OCI-LY1 (cell line): ENCODE results near the gene SH3BGRL2.
A peak's percentile ranks its signal among the peaks of the same experiment; 100 is the strongest.

Source experiments
- H2AFZ ChIP-seq: fragments of 200-600 bp; sonication (generic), shearing (Covaris generic); 2 replicates; pipeline ENCODE4 v1.6.0; 2014; ENCODE audit warnings: antibody characterized with exemption, mild to moderate bottlenecking, low read length
- H3F3A ChIP-seq: fragments of 200-600 bp; sonication (generic), shearing (Covaris generic); 2 replicates; pipeline ENCODE4 v1.6.0; 2014; ENCODE audit warnings: mild to moderate bottlenecking, antibody characterized with exemption, low read length, moderate library complexity; ENCODE audit not compliant: insufficient read depth
- H3K27ac ChIP-seq: fragments of 200-600 bp; sonication (generic); 2 replicates; pipeline ENCODE4 v1.5.1; 2014; ENCODE audit warnings: low read length, mixed run types, mild to moderate bottlenecking, low read depth; ENCODE audit not compliant: poor library complexity, severe bottlenecking
- H3K27me3 ChIP-seq: fragments of 200-600 bp; sonication (generic); 2 replicates; pipeline ENCODE4 v1.6.0; 2014; ENCODE audit warnings: antibody characterized with exemption, mild to moderate bottlenecking, low read length, moderate library complexity; ENCODE audit not compliant: insufficient read depth
- H3K36me3 ChIP-seq: fragments of 200-600 bp; sonication (generic); 2 replicates; pipeline ENCODE4 v1.6.1; 2014; ENCODE audit warnings: mild to moderate bottlenecking, antibody characterized with exemption, low read length, moderate library complexity, mixed read lengths; ENCODE audit not compliant: insufficient read depth
- H3K4me1 ChIP-seq: fragments of 200-600 bp; sonication (generic); 2 replicates; pipeline ENCODE4 v1.5.1; 2014; ENCODE audit warnings: mild to moderate bottlenecking, low read length, moderate library complexity; ENCODE audit not compliant: insufficient read depth, severe bottlenecking
- H3K4me2 ChIP-seq: fragments of 200-600 bp; sonication (generic), shearing (Covaris generic); 2 replicates; pipeline ENCODE4 v1.6.1; 2014; ENCODE audit warnings: low read length
- H3K4me3 ChIP-seq: fragments of 200-600 bp; sonication (generic); 2 replicates; pipeline ENCODE4 v1.5.1; 2014; ENCODE audit warnings: low read length, low read depth, mild to moderate bottlenecking, mixed read lengths; ENCODE audit not compliant: poor library complexity, severe bottlenecking
- H3K79me2 ChIP-seq: fragments of 200-600 bp; shearing (Covaris generic); 2 replicates; pipeline ENCODE4 v1.6.1; 2016; ENCODE audit warnings: mixed run types, low read length, mixed read lengths; ENCODE audit not compliant: insufficient read depth
- H3K9ac ChIP-seq: fragments of 200-600 bp; sonication (generic), shearing (Covaris generic); 2 replicates; pipeline ENCODE4 v1.6.1; 2014; ENCODE audit warnings: mild to moderate bottlenecking, low read length, mixed read lengths
- H3K9me2 ChIP-seq: fragments of 200-600 bp; sonication (generic), shearing (Covaris generic); 2 replicates; pipeline ENCODE4 v1.6.1; 2014; ENCODE audit warnings: low read depth, mild to moderate bottlenecking, low read length, mixed read lengths
- H3K9me3 ChIP-seq: fragments of 200-600 bp; shearing (Covaris generic); 2 replicates; pipeline ENCODE4 v1.6.1; 2014; ENCODE audit warnings: low read length, mixed read lengths
- H4K20me1 ChIP-seq: fragments of 200-600 bp; sonication (generic), shearing (Covaris generic); 2 replicates; pipeline ENCODE4 v1.6.0; 2016; ENCODE audit warnings: mild to moderate bottlenecking, low read length; ENCODE audit not compliant: insufficient read depth
- EZH2 ChIP-seq: fragments of 200-600 bp; sonication (generic), shearing (Covaris generic); IDR thresholded peaks from 2 replicates; pipeline ENCODE4 v1.8.0; 2017; ENCODE audit warnings: borderline replicate concordance, mixed run types, mild to moderate bottlenecking, antibody characterized with exemption, low read length, moderate library complexity, mixed read lengths
- TF ChIP-seq, protein P1 (sequence below): fragments of 200-600 bp; sonication (generic), shearing (Covaris generic); IDR thresholded peaks from 2 replicates; pipeline ENCODE4 v1.5.1; 2017; ENCODE audit warnings: mild to moderate bottlenecking, antibody characterized with exemption, low read length, moderate library complexity, mixed read lengths

The SH3BGRL2 gene

DNA sequence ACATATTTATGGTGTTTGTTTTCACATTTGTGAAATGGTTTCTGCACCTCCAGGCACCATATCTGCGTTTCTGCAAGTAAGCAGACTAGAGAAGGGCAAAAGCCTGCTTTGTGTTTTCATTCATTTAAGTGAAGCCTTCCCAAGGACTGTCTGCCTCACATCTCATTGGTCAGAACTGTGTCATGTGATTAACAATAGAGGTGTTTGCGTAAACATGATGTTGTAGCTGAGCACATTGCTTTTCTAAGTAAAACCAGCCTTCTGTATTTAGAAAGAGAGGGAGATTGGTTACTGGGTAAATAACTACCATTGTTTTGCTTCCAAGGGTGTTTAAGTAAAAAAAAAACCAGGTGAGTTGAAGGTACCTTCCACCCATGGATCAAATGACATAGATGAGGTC, 39.7 kb downstream of the SH3BGRL2 start:
- no peak overlapping the region for H3K9ac ChIP-seq
- no peak overlapping the region for H3K4me3 ChIP-seq
- no peak overlapping the region for H2AFZ ChIP-seq
- no peaks in the 10 kb centered on the region for H3K79me2 ChIP-seq
- no peaks in the 10 kb centered on the region for H4K20me1 ChIP-seq
- H3K9me3 ChIP-seq = no peaks in the 10 kb centered on the region
- TF ChIP-seq, protein P1, sequence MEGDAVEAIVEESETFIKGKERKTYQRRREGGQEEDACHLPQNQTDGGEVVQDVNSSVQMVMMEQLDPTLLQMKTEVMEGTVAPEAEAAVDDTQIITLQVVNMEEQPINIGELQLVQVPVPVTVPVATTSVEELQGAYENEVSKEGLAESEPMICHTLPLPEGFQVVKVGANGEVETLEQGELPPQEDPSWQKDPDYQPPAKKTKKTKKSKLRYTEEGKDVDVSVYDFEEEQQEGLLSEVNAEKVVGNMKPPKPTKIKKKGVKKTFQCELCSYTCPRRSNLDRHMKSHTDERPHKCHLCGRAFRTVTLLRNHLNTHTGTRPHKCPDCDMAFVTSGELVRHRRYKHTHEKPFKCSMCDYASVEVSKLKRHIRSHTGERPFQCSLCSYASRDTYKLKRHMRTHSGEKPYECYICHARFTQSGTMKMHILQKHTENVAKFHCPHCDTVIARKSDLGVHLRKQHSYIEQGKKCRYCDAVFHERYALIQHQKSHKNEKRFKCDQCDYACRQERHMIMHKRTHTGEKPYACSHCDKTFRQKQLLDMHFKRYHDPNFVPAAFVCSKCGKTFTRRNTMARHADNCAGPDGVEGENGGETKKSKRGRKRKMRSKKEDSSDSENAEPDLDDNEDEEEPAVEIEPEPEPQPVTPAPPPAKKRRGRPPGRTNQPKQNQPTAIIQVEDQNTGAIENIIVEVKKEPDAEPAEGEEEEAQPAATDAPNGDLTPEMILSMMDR = no peak
- TF ChIP-seq EZH2 = no peak
- H3K27me3 ChIP-seq = no peaks in the 10 kb centered on the region
- H3K27ac ChIP-seq = no peak overlapping the region
- no peaks in the 10 kb centered on the region for H3F3A ChIP-seq
- peaks cover 17% of the 10 kb centered on the region for H3K4me1 ChIP-seq
- H3K9me2 ChIP-seq = no peaks in the 10 kb centered on the region
- H3K36me3 ChIP-seq = no peaks in the 10 kb centered on the region
- H3K4me2 ChIP-seq = no peak overlapping the region

DNA sequence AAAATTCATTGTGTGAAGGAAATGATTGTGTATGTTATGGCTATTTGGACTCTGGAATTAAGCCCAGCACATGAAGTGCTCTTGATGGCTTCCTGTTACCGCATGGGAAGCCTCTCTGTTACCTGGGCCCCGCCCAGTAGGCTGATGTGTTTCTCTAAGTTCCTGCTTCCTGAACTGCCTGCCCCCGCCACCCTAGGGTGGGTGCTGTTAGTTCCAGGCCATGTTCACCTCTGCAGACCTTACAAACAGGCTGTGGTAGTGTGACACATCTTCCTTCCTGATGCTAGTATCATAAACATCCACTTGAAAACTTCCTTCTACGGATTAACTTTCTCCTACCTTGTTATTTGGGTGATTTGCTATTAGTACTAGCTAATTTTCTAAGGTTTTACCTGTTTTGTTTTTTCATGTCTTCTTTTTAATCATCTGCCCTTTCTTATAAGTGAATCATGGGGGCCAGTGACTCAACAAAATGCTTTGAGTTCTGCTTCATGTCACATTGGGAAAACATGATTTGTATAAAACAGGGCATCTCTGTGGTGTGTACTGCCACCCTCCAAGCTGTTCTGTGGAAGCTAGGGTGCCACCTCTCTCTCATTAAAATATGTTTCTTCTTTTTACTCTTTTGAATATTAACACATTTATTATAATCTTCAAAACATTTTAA, 40.6 kb downstream of the SH3BGRL2 start:
- Histone ChIP-seq H3K36me3 (no peaks in the 10 kb centered on the region), H3K79me2 (no peaks in the 10 kb centered on the region), H3K9me3 (no peaks in the 10 kb centered on the region), H3K27ac (peak overlapping the region; percentile 49), H3K27me3 (no peaks in the 10 kb centered on the region), H4K20me1 (no peaks in the 10 kb centered on the region), H3K4me1 (peaks cover 17% of the 10 kb centered on the region), H3K4me2 (no peak overlapping the region; the same call in 1 of the 2 replicates), H3F3A (no peaks in the 10 kb centered on the region), H3K9me2 (no peaks in the 10 kb centered on the region), H3K9ac (no peak overlapping the region), H2AFZ (peak overlapping the region; percentile 35; the same call in 1 of the 2 replicates), H3K4me3 (no peak overlapping the region)
- TF ChIP-seq, protein P1 = no peak
- TF ChIP-seq EZH2 = no peak

DNA sequence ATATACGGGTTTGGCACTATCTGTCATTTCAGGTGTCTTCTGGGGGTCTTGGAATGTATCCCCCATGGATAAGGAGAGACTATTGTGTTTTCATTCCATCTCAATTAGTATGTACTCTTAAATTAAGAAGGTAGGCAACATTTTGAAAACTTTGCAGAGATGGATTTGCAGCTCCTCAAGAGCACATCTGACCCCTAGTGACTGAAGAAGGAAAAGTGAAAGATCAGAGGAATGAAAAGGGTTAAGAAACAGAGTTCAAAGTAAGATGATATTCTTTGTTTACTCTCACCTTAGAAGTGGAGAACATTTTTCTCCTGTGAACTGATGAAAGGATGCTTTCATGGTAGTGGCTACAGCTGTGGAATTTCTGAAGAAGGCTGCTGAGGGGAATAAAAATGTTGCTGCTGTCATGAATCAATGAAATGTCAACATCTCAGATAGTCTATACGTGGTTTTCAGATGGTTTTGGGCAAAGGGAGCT, 41.5 kb downstream of the SH3BGRL2 start:
- Histone ChIP-seq H3K4me1 (peaks cover 17% of the 10 kb centered on the region), H3K79me2 (no peaks in the 10 kb centered on the region), H3K9me3 (no peaks in the 10 kb centered on the region), H3K27me3 (no peaks in the 10 kb centered on the region), H3K4me2 (no peak overlapping the region), H3K36me3 (no peaks in the 10 kb centered on the region), H3K4me3 (no peak overlapping the region), H3K27ac (no peak overlapping the region), H3K9ac (no peak overlapping the region), H2AFZ (0 out of 2 replicates have a peak overlapping the region, but pooled peaks have one; percentile 18), H4K20me1 (no peaks in the 10 kb centered on the region), H3F3A (no peaks in the 10 kb centered on the region), H3K9me2 (no peaks in the 10 kb centered on the region)
- no peak for TF ChIP-seq EZH2
- TF ChIP-seq, protein P1 = peak; percentile 58
